ENCODE results near the gene ESF1. TPM values are rescaled to one million over a fixed set of nuclear protein-coding genes. Genes with fewer than 3 reads are reported as not detected.

Gene ESF1
- total RNA-seq, 1 donor from 2014 or later, result 17.4 TPM

DNA sequence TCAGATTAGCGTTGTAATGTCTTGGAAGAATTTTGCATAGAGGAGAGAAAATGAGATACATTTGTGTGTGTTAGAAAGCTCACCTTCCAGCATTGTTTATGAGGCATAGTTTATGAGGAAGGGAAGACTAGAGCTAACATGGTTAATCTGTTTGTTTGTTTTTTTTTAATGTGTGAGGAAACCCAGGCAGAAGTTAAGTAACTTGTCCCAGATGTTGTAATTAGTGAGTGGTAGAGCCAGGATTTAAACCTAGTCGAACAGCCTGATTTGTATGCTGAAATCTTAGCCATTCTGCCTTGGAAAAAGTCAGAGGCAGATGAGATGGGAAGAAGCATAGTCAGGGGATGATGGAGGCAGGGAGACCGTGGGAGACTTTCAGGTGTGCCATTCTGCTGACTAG, 29.2 kb upstream of the ESF1 start:
- no peaks in the 10 kb centered on the region for H3K9me3 Mint-ChIP-seq
- no peak overlapping the region for H3K27ac Mint-ChIP-seq
- no peak for DNase-seq (ENCODE audit: low spot score in 2 of 2, unreplicated experiment in 2 of 2)

DNA sequence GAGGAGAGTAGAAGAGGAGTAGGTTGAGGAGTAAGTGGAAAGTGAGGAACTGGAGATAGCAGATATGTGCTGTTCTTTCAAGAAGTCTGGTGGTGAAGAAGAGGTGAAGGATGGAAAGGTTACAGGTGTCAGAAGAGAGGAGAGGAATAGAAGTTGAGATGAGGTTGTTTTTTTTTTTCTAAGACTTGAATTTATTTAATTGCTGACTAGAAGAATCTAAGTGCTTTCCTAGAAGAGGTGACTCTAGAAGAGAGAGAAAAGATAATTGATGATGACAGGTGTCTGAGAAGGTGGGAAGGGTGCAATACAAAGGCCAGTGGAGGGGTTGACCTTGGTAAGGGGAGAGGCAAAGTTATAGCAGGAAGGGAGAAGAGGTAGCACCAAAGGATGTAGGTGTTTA, 25.7 kb upstream of the ESF1 start:
- no peak for DNase-seq (ENCODE audit: low spot score in 2 of 2, unreplicated experiment in 2 of 2)
- TF ChIP-seq, protein P1, sequence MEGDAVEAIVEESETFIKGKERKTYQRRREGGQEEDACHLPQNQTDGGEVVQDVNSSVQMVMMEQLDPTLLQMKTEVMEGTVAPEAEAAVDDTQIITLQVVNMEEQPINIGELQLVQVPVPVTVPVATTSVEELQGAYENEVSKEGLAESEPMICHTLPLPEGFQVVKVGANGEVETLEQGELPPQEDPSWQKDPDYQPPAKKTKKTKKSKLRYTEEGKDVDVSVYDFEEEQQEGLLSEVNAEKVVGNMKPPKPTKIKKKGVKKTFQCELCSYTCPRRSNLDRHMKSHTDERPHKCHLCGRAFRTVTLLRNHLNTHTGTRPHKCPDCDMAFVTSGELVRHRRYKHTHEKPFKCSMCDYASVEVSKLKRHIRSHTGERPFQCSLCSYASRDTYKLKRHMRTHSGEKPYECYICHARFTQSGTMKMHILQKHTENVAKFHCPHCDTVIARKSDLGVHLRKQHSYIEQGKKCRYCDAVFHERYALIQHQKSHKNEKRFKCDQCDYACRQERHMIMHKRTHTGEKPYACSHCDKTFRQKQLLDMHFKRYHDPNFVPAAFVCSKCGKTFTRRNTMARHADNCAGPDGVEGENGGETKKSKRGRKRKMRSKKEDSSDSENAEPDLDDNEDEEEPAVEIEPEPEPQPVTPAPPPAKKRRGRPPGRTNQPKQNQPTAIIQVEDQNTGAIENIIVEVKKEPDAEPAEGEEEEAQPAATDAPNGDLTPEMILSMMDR (IDR thresholded peaks at IDR 0.05; ENCODE audit: unreplicated experiment), result no peak
- no peak overlapping the region for H3K4me3 Mint-ChIP-seq
- H3K4me1 Mint-ChIP-seq, result no peaks in the 10 kb centered on the region
- no peaks in the 10 kb centered on the region for H3K9me3 Mint-ChIP-seq
- no peaks in the 10 kb centered on the region for H3K27me3 Mint-ChIP-seq (ENCODE audit: low read depth)
- no peak overlapping the region for H3K27ac Mint-ChIP-seq
- H3K36me3 Mint-ChIP-seq, result peaks cover 16% of the 10 kb centered on the region

More for the DNA sequence above, 29.2 kb upstream of the ESF1 start:
- Mint-ChIP-seq H3K36me3 (peaks cover 18% of the 10 kb centered on the region), H3K4me3 (no peak overlapping the region), H3K27me3 (ENCODE audit: low read depth) (no peaks in the 10 kb centered on the region), H3K4me1 (no peaks in the 10 kb centered on the region)
- TF ChIP-seq, protein P1 (IDR thresholded peaks at IDR 0.05; ENCODE audit: unreplicated experiment), result no peak

DNA sequence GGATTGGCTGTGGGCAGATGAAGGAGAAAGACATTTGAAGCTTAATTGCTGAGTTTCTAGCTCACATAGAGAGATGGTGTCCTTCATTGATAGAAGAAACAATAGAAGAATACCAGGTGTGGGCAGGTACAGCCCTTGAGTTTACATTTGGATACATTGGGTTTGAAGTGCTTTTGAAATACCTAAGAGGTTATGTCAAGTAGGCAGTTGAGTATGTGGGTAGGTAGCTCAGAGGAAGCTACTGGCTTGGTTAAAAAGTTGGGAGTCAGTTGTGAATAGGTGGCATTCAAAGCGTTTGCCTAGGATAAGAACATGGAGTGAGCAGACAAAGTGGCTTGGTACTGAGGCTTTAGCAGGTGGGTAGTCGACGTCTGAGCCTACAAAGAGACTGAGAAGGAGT, 25.1 kb upstream of the ESF1 start:
- Mint-ChIP-seq H3K36me3 (peaks cover 18% of the 10 kb centered on the region), H3K4me3 (no peak overlapping the region), H3K27ac (no peak overlapping the region), H3K27me3 (ENCODE audit: low read depth) (no peaks in the 10 kb centered on the region), H3K4me1 (no peaks in the 10 kb centered on the region), H3K9me3 (no peaks in the 10 kb centered on the region)
- TF ChIP-seq, protein P1 (IDR thresholded peaks at IDR 0.05; ENCODE audit: unreplicated experiment), result no peak
- DNase-seq (ENCODE audit: low spot score in 2 of 2, unreplicated experiment in 2 of 2), result no peak

DNA sequence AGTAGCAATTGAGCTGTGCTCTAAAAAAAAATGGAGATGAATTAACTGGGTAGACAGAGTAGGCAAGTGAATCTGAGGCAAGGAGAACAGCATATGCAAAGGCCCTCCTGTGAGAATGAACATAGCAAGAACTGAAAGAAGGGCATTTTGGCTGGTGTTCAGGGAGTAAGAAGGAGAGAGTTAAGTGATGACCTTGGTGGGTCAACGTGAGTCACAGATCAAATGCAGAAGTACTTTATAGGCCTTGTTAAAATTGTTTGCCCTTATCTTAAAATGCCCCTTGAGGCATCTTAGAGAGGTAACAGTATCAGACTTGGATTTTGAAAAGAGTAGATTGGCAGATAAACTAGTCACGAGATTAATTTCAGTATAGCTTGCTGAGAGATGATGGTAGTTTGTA, 24.7 kb upstream of the ESF1 start:
- Mint-ChIP-seq H3K4me3 (no peak overlapping the region), H3K27ac (no peak overlapping the region), H3K27me3 (ENCODE audit: low read depth) (no peaks in the 10 kb centered on the region), H3K36me3 (peaks cover 21% of the 10 kb centered on the region), H3K4me1 (no peaks in the 10 kb centered on the region), H3K9me3 (no peaks in the 10 kb centered on the region)
- TF ChIP-seq, protein P1 (IDR thresholded peaks at IDR 0.05; ENCODE audit: unreplicated experiment), result no peak
- no peak for DNase-seq (ENCODE audit: low spot score in 2 of 2, unreplicated experiment in 2 of 2)

DNA sequence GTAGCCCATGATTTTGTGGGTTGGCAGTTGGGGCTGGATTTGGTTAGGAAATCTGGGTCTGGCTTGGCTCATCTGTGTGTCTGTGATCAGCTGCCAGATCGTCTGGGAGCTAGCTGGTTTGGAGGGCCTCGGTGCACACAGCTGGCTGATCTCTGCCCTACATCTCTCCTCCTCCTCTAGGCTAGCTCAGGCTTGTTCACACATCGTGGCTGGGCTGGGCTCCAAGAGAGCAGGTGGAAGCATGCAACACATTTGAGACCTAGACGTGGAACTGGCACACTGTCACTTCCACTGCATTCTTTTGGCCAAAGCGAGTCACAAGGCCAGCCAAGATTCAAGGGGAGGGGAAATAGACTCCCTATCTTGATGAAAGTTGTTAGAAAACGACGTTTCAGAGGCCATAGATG, 16.0 kb upstream of the ESF1 start:
- peak; percentile 30 to 55 for DNase-seq (ENCODE audit: low spot score in 2 of 2, unreplicated experiment in 2 of 2)
- H3K27ac Mint-ChIP-seq, result peak overlapping the region; percentile 70
- TF ChIP-seq, protein P1 (IDR thresholded peaks at IDR 0.05; ENCODE audit: unreplicated experiment), result no peak
- no peaks in the 10 kb centered on the region for H3K27me3 Mint-ChIP-seq (ENCODE audit: low read depth)
- H3K4me3 Mint-ChIP-seq, result no peak overlapping the region
- peaks cover 17% of the 10 kb centered on the region for H3K4me1 Mint-ChIP-seq
- peaks cover 35% of the 10 kb centered on the region for H3K36me3 Mint-ChIP-seq
- no peaks in the 10 kb centered on the region for H3K9me3 Mint-ChIP-seq

DNA sequence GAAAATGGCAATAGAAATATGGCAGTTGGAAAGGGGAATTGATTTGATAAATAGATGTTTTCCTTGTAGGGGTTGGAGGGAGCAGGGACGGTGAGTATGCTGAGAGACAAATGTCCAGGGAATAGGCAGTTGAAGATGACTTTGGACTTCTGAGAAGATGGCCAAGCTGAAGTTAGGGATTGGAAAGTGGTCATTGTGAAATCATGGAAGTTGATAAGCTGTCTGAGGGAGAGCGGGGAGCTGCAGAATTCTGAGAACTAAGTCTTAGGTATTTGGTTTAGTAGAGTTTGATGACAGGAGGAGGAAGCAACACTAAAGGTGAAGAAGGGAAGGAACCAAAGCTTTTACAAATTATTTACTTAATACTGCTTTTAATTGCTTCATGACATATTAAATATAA, 15.3 kb upstream of the ESF1 start:
- Mint-ChIP-seq H3K36me3 (peaks cover 38% of the 10 kb centered on the region), H3K27ac (peak overlapping the region; percentile 35), H3K4me3 (no peak overlapping the region), H3K4me1 (peaks cover 17% of the 10 kb centered on the region), H3K27me3 (ENCODE audit: low read depth) (no peaks in the 10 kb centered on the region), H3K9me3 (no peaks in the 10 kb centered on the region)
- DNase-seq (ENCODE audit: low spot score in 2 of 2, unreplicated experiment in 2 of 2), result no peak
- TF ChIP-seq, protein P1 (IDR thresholded peaks at IDR 0.05; ENCODE audit: unreplicated experiment), result no peak
